ENCODE data around the gene TLN1.

The TLN1 gene

GRCh38 chr9:35679091-35679490 is 52.9 kb downstream of the TLN1 start:
- Histone ChIP-seq H3K27me3 (replicated peaks; ENCODE audit: control insufficient read depth, insufficient read depth, low read length) (no peaks in the 10 kb centered on the region; the same call in 1 of the 2 replicates), H3K36me3 (ENCODE audit: control insufficient read depth, insufficient read depth, low read length) (no peaks in the 10 kb centered on the region), H3K4me3 (replicated peaks; ENCODE audit: low read depth, low read length) (no peak overlapping the region)
- no peak for TF ChIP-seq CTCF (IDR thresholded peaks at IDR 0.05; ENCODE audit: insufficient read depth, low read length, poor library complexity, severe bottlenecking)
- DNase-seq (ENCODE audit: extremely low read depth, insufficient read length) = no peak

GRCh38 chr9:35675732-35676392 is 56.1 kb downstream of the TLN1 start:
- Histone ChIP-seq H3K27me3 (replicated peaks; ENCODE audit: control insufficient read depth, insufficient read depth, low read length) (no peaks in the 10 kb centered on the region; the same call in 1 of the 2 replicates), H3K4me3 (replicated peaks; ENCODE audit: low read depth, low read length) (peak overlapping the region; percentile 22; the same call in 1 of the 2 replicates), H3K36me3 (ENCODE audit: control insufficient read depth, insufficient read depth, low read length) (no peaks in the 10 kb centered on the region)
- TF ChIP-seq CTCF (IDR thresholded peaks at IDR 0.05; ENCODE audit: insufficient read depth, low read length, poor library complexity, severe bottlenecking) = no peak
- no peak for DNase-seq (ENCODE audit: extremely low read depth, insufficient read length)

- Histone ChIP-seq H3K36me3 (ENCODE audit: control insufficient read depth, insufficient read depth, low read length) (no peaks in the 10 kb centered on the region), H3K4me3 (replicated peaks; ENCODE audit: low read depth, low read length) (no peak overlapping the region), H3K27me3 (replicated peaks; ENCODE audit: control insufficient read depth, insufficient read depth, low read length) (no peaks in the 10 kb centered on the region; the same call in 1 of the 2 replicates)
- DNase-seq (ENCODE audit: extremely low read depth, insufficient read length) = no peak
- no peak for TF ChIP-seq CTCF (IDR thresholded peaks at IDR 0.05; ENCODE audit: insufficient read depth, low read length, poor library complexity, severe bottlenecking)
Measured at GRCh38 chr9:35675204-35675603, 56.8 kb downstream of the TLN1 start.

GRCh38 chr9:35674025-35674361 is 58.0 kb downstream of the TLN1 start:
- DNase-seq (ENCODE audit: extremely low read depth, insufficient read length) = no peak
- H3K4me3 ChIP-seq (replicated peaks; ENCODE audit: low read depth, low read length) = no peak overlapping the region
- TF ChIP-seq CTCF (IDR thresholded peaks at IDR 0.05; ENCODE audit: insufficient read depth, low read length, poor library complexity, severe bottlenecking) = no peak
- H3K36me3 ChIP-seq (ENCODE audit: control insufficient read depth, insufficient read depth, low read length) = no peaks in the 10 kb centered on the region
- H3K27me3 ChIP-seq (replicated peaks; ENCODE audit: control insufficient read depth, insufficient read depth, low read length) = no peaks in the 10 kb centered on the region; the same call in 1 of the 2 replicates

- Histone ChIP-seq H3K4me3 (replicated peaks; ENCODE audit: low read depth, low read length) (no peak within 1 kb of the TSS), H3K36me3 (ENCODE audit: control insufficient read depth, insufficient read depth, low read length) (no peaks in the 10 kb centered on the region), H3K27me3 (replicated peaks; ENCODE audit: control insufficient read depth, insufficient read depth, low read length) (no peaks in the 10 kb centered on the region; the same call in 1 of the 2 replicates)
- DNase-seq (ENCODE audit: extremely low read depth, insufficient read length) = no peak
- TF ChIP-seq CTCF (IDR thresholded peaks at IDR 0.05; ENCODE audit: insufficient read depth, low read length, poor library complexity, severe bottlenecking) = no peak
Measured at GRCh38 chr9:35673132-35674024, 58.6 kb downstream of the TLN1 start, which contains the start of gene CA9. Gene CA9 (plus strand): TSS chr9:35673928. CDS start chr9:35673960, 32 bp downstream.
